Measurements from ENCODE around the gene NT5M.

Gene NT5M

DNA sequence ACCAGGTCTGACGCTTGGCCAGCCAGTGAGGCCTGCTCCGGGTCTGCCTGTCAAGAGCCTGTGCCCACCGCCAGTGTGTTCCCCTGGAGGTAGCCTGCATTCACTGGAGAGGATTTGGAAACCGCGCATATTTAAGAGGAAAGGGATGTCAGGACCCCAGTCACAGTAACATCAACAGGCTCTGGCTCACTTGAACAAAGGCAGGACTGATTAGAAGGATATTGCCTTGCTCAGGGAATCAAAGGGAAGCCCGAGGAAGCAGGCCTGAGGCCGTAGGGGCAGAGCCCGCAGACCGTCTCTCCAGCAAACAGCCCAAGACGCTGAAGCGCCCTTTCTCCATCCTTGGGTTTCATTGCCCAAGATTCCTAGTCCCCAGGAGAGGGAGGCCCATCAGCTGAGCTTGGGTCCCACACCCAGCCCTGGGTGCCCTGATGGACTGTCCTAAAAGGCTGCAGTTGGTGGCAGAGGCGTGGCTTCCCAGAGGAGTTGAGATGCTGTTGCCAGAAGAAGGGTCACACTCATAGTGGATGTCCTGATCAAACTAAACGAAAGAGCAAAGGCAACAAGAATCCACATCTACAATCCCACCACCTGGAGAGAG lies 23.2 kb downstream of the NT5M start:
- no peak overlapping the region for H3K4me3 ChIP-seq (ENCODE audit: low read length)
- H3K36me3 ChIP-seq (ENCODE audit: control insufficient read depth, insufficient read depth, low read length) = peaks cover 2% of the 10 kb centered on the region
- no peak overlapping the region for H3K27ac ChIP-seq (ENCODE audit: low read depth, low read length)
- H3K27me3 ChIP-seq (ENCODE audit: control insufficient read depth, insufficient read depth, low read length) = no peaks in the 10 kb centered on the region
- no peak overlapping the region for H3K9ac ChIP-seq (ENCODE audit: low read length)
- no peaks in the 10 kb centered on the region for H3K4me1 ChIP-seq (ENCODE audit: control insufficient read depth, insufficient read depth, low read length)

DNA sequence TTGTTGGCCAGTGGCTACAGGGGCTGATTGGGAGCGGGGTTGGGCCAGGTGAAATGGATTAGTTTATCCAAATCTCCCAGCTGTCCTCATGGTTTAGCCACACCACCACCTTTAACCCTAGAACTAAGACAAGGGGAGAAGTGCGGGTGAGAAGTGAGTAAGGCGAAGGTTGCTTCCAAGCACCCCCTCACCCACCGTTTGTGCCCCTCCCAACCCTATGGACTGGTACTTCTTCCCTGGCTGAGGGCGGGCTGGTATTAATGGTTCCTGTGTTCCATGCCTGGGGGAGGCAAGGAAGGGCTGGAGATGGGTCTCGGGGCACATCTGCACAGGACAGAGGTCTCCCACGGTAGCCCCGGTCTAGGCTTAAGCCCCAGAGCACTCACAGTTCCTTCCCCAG lies 25.1 kb downstream of the NT5M start:
- Histone ChIP-seq H3K4me3 (ENCODE audit: low read length) (no peak overlapping the region), H3K27me3 (ENCODE audit: control insufficient read depth, insufficient read depth, low read length) (no peaks in the 10 kb centered on the region), H3K27ac (ENCODE audit: low read depth, low read length) (no peak overlapping the region), H3K4me1 (ENCODE audit: control insufficient read depth, insufficient read depth, low read length) (no peaks in the 10 kb centered on the region), H3K9ac (ENCODE audit: low read length) (no peak overlapping the region), H3K36me3 (ENCODE audit: control insufficient read depth, insufficient read depth, low read length) (peaks cover 2% of the 10 kb centered on the region)

DNA sequence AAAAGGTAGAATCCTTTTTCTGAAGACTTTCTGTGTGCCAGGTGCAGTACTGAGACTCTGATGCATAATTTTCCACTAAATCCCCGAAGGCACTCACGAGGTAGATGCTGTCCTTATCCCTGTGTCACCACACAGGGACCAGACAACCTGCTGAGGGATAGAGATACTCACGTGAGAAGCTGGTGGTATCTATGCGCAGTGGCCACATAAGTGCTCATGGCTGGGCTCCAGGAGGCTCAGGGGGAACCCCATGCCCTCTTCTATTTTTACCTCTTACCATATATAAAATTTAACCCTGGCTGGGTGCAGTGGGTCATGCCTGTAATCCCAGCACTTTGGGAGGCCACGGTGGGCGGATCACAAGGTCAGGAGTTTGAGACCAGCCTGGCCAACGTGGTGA lies 38.3 kb downstream of the NT5M start:
- Histone ChIP-seq H3K27ac (ENCODE audit: low read depth, low read length) (no peak overlapping the region), H3K4me1 (ENCODE audit: control insufficient read depth, insufficient read depth, low read length) (no peaks in the 10 kb centered on the region), H3K36me3 (ENCODE audit: control insufficient read depth, insufficient read depth, low read length) (no peaks in the 10 kb centered on the region), H3K4me3 (ENCODE audit: low read length) (no peak overlapping the region), H3K27me3 (ENCODE audit: control insufficient read depth, insufficient read depth, low read length) (no peaks in the 10 kb centered on the region), H3K9ac (ENCODE audit: low read length) (no peak overlapping the region)

DNA sequence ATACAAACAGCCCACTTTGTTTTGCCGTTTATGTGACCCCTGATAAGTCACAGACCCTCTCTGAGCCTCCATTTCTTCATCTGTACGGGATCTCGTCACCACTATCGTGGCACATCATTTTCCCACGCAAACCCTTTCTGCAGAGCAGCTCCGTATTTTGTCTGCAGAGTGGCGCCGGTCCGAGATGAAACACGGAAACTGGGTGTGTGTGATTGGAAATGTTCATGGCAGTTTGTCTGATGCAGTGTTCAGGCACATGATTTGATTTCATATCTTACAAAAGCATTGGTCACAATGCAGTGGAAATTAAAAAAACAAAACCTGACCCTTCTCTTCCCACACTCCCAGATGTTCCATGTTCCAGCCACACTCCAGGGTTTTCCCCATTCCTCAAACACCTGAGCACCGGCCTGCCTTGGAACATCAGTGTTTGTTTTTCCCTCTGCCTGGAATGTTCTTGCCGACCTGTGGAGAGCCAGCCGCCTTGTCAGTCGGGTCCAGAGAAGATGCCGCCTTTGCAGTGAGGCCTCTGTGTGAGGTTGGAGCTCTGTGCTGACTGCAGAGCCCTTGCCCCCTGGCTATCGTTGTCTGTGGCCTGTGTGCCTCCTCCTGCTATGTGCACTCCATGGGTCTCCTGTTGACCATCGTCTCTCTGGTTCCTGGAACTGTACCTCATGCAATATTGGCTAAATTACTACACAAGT lies 39.2 kb downstream of the NT5M start:
- no peaks in the 10 kb centered on the region for H3K27me3 ChIP-seq (ENCODE audit: control insufficient read depth, insufficient read depth, low read length)
- no peak overlapping the region for H3K27ac ChIP-seq (ENCODE audit: low read depth, low read length)
- H3K4me3 ChIP-seq (ENCODE audit: low read length) = no peak overlapping the region
- no peak overlapping the region for H3K9ac ChIP-seq (ENCODE audit: low read length)
- no peaks in the 10 kb centered on the region for H3K36me3 ChIP-seq (ENCODE audit: control insufficient read depth, insufficient read depth, low read length)
- no peaks in the 10 kb centered on the region for H3K4me1 ChIP-seq (ENCODE audit: control insufficient read depth, insufficient read depth, low read length)

DNA sequence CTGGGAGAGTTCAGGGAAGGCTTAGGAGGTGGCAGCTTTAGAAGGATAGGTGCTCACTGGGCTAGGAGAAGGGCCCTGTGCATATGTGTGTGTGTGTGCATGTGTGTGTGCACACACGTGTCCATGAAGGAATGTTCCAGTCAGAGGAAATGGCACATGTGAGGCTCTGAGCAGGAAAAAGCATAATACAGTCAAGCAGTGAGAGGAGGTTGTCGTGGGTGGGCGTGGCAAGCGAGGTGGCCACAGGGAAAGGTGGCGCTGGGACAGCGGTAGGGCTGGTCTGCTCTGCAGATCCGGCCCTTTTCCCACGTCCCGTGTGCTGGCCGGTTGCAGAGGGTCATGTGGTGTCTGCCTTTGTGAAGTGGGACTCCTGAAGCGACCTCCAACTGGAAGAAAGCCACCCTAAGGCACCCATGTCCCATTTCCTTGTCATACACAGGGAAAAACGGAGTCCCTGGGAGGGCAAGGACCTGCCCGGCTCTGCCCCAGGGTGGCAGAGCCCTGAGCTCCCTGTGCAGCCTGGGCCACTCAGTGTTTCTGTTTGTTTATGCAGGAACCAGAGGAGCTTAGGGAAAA lies 40.1 kb downstream of the NT5M start:
- no peaks in the 10 kb centered on the region for H3K36me3 ChIP-seq (ENCODE audit: control insufficient read depth, insufficient read depth, low read length)
- H3K27ac ChIP-seq (ENCODE audit: low read depth, low read length) = no peak overlapping the region
- no peaks in the 10 kb centered on the region for H3K27me3 ChIP-seq (ENCODE audit: control insufficient read depth, insufficient read depth, low read length)
- no peak overlapping the region for H3K9ac ChIP-seq (ENCODE audit: low read length)
- no peaks in the 10 kb centered on the region for H3K4me1 ChIP-seq (ENCODE audit: control insufficient read depth, insufficient read depth, low read length)
- H3K4me3 ChIP-seq (ENCODE audit: low read length) = no peak overlapping the region

DNA sequence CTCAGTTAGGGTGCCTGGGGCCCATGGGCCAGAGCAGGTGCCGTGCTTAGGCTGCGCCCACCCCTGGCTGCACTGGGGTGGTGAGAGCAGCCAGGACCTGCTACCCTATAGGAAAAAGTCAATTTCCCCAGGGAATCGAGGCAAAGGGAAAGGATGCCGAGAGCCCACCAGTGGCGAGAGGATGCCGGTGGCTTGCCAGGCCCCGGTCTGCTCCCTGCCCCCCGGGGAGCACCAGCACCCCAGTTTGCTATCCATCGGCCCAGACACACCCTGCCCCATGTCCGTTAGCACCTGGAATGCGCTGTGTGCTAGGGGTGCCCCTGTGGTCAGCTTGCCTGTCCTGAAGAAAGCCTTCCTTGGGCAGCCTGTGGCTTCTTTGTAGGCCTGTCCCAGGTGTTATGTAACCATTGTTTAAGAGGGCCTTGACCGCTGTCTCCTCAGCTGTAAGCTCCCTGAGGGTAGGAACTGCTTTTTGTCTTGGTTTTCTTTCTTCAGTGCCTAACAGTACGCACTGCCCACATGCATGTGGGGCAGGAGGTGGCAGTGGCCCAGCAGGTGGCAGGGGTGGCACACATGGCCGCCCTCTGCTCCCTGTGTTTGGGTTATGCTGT lies 40.8 kb downstream of the NT5M start:
- H3K27me3 ChIP-seq (ENCODE audit: control insufficient read depth, insufficient read depth, low read length) = no peaks in the 10 kb centered on the region
- H3K9ac ChIP-seq (ENCODE audit: low read length) = no peak overlapping the region
- no peak overlapping the region for H3K4me3 ChIP-seq (ENCODE audit: low read length)
- no peak overlapping the region for H3K27ac ChIP-seq (ENCODE audit: low read depth, low read length)
- no peaks in the 10 kb centered on the region for H3K4me1 ChIP-seq (ENCODE audit: control insufficient read depth, insufficient read depth, low read length)
- no peaks in the 10 kb centered on the region for H3K36me3 ChIP-seq (ENCODE audit: control insufficient read depth, insufficient read depth, low read length)

DNA sequence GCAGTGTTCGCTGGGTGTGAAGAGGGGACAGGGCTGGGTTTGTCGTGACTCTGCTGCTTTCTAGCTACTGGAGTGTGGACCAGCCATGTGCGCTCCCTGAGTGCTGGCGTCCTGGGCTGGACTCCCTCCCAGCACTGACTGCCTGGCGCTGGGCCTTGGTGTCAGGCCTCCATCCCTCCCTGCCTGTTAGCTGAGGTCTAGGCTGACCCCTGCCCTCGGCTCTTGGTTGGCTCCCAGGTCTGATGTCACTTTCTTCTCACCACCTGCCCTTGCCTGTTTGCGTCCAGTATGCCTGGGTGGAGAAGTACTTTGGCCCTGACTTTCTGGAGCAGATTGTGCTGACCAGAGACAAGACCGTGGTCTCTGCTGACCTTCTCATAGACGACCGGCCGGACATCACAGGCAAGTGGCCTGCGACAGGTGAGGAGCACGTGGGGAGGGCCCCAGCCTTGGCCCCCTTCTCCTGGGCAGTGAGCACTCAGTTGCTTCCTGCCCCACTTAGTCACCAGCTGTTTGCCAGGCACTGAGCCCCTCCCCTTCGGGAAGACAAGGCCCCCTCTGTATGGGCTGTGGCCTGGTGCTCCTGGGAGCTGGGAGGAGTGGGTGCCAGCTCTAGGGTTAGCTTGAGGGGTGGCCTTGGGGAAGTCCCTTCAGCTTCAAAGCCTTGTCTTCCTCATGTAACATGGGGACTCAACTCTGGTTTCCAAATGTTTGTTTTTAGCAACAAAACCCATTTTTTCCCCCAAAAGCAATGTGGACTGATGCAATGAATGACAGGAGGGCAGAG lies 41.5 kb downstream of the NT5M start:
- Histone ChIP-seq H3K4me3 (ENCODE audit: low read length) (no peak overlapping the region), H3K36me3 (ENCODE audit: control insufficient read depth, insufficient read depth, low read length) (no peaks in the 10 kb centered on the region), H3K9ac (ENCODE audit: low read length) (no peak overlapping the region), H3K27me3 (ENCODE audit: control insufficient read depth, insufficient read depth, low read length) (no peaks in the 10 kb centered on the region), H3K4me1 (ENCODE audit: control insufficient read depth, insufficient read depth, low read length) (no peaks in the 10 kb centered on the region), H3K27ac (ENCODE audit: low read depth, low read length) (no peak overlapping the region)

DNA sequence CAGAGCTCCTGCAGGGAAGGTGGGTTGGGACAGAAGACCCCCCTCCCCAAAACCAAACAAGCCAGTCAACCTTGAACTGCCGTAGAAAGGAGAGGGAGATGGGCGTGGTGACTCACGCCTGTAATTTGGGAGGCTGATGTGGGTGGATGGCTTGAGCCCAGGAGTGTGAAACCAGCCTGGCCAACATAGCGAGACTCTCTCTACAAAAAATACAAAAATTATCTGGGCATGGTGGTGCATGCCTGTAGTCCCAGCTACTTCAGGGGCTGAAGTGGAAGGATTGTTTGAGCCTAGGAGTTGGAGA lies 42.1 kb downstream of the NT5M start:
- Histone ChIP-seq H3K36me3 (ENCODE audit: control insufficient read depth, insufficient read depth, low read length) (no peaks in the 10 kb centered on the region), H3K27ac (ENCODE audit: low read depth, low read length) (no peak overlapping the region), H3K27me3 (ENCODE audit: control insufficient read depth, insufficient read depth, low read length) (no peaks in the 10 kb centered on the region), H3K4me3 (ENCODE audit: low read length) (no peak overlapping the region), H3K9ac (ENCODE audit: low read length) (no peak overlapping the region), H3K4me1 (ENCODE audit: control insufficient read depth, insufficient read depth, low read length) (no peaks in the 10 kb centered on the region)

DNA sequence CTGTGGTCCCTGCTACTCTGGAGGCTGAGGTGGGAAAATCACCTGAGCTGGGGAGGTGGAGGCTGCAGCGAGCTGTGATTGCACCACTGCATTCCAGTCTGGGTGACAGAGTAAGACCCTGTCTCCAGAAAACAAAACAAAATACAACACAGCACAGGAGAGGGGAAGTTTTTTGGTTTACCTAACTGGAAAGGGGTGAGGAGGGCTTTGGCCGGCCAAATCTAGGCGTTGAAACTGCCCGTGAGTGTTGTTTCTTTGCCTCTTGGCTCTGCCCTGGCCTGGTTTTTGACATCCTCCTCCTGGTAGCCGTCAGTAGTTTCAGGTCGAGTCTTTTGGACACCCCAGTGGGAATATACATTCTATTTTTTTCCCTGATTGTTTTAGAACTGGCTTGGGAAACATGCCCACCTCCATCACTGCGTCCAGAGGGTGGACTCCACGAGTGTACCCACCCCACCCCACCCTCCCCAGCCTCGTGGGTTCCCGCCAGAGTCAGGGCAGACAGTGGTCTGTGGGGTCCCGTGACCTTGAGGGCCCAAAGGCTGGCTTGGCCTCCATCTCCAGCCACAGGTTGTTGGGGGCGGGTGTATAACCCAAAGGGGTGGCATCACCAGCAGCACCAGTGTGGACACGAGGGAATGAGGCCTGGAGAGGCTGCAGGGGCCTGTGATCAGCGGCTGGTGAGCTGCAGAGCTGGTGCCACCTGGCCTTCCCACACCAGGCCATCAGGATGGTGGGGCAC lies 42.7 kb downstream of the NT5M start:
- Histone ChIP-seq H3K4me1 (ENCODE audit: control insufficient read depth, insufficient read depth, low read length) (no peaks in the 10 kb centered on the region), H3K4me3 (ENCODE audit: low read length) (no peak overlapping the region), H3K36me3 (ENCODE audit: control insufficient read depth, insufficient read depth, low read length) (no peaks in the 10 kb centered on the region), H3K27ac (ENCODE audit: low read depth, low read length) (no peak overlapping the region), H3K27me3 (ENCODE audit: control insufficient read depth, insufficient read depth, low read length) (no peaks in the 10 kb centered on the region), H3K9ac (ENCODE audit: low read length) (no peak overlapping the region)

DNA sequence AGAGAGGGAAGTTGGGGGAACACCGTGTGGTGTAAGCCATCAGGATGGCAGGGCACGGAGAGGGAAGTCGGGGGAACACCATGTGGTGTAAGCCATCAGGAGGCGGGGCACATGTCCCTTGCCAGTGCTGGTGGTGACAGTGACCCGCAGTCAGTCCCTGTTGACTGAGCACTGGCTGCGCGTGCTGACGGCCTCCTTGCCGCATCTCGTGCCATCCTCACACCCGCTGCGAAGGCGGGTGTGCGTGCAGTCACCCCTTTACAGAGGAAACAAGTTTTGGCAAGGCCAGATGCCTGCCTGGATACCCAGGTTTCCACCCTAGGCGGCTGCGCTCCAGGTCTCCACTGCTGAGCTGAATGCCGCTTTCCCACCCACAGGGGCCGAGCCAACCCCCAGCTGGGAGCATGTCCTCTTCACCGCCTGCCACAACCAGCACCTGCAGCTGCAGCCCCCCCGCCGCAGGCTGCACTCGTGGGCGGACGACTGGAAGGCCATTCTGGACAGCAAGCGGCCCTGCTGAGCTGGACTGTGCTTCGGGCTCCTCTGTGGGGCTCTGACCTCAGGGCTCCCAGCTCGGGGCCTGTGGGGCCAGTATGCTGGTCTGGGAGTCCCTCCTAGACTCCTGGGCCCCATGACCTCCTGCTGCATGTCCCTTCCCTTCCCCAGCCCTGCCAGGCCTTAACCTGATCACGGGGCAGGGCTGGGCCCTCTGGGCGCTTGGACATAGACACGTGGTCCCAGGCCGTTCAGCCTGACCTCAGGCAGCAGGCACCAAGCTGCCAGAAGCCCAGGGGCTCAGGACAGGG lies 43.5 kb downstream of the NT5M start:
- no peaks in the 10 kb centered on the region for H3K27me3 ChIP-seq (ENCODE audit: control insufficient read depth, insufficient read depth, low read length)
- no peak overlapping the region for H3K4me3 ChIP-seq (ENCODE audit: low read length)
- no peak overlapping the region for H3K9ac ChIP-seq (ENCODE audit: low read length)

DNA sequence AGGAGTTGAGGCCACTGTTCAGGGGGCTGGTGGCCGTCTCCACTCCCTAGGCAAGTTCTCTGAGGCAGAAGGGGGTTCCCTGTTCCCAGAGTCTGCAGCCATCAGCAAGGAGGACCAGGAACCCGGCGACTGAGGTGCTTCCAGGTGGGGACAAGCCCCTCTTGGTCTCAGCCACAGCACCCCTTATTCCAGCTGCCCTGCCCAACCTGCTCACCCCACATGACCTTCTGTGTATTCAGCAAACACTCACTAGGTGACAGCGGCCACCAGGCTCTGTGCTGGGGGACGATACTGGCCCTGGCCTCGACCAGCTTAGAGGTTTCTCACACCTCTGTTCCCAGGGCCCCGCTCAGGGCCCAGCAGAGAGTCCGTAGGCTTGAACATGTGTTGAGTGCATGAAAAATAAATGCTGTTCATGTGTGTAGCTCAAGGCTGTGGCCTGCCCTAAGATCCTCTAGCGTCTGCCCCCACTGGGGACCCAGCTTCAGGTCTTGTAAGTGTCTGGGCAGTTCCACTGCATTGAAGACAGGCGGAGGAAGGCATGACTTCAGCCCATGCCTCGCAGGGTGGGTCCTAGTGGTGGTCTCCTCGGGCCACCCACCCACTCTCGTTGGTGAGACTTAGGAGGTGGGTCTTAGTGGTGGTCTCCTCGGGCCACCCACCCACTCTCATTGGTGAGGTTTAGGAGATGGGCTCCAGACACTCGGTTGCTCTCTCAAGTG lies 44.2 kb downstream of the NT5M start:
- H3K4me1 ChIP-seq (ENCODE audit: control insufficient read depth, insufficient read depth, low read length) = no peaks in the 10 kb centered on the region
- no peaks in the 10 kb centered on the region for H3K36me3 ChIP-seq (ENCODE audit: control insufficient read depth, insufficient read depth, low read length)
- no peak overlapping the region for H3K27ac ChIP-seq (ENCODE audit: low read depth, low read length)
- no peaks in the 10 kb centered on the region for H3K27me3 ChIP-seq (ENCODE audit: control insufficient read depth, insufficient read depth, low read length)
- no peak overlapping the region for H3K9ac ChIP-seq (ENCODE audit: low read length)
- no peak overlapping the region for H3K4me3 ChIP-seq (ENCODE audit: low read length)

More for the DNA sequence above, 43.5 kb downstream of the NT5M start:
- H3K27ac ChIP-seq (ENCODE audit: low read depth, low read length) = no peak overlapping the region
- H3K36me3 ChIP-seq (ENCODE audit: control insufficient read depth, insufficient read depth, low read length) = no peaks in the 10 kb centered on the region
- no peaks in the 10 kb centered on the region for H3K4me1 ChIP-seq (ENCODE audit: control insufficient read depth, insufficient read depth, low read length)

Data from rectal smooth muscle tissue (tissue), 1 donor.